HG03103 (cell line): ENCODE measurements around the gene REG3G.
"Not testable (repeated sequence)": the region's sequence is repeated elsewhere in the genome, so short reads cannot be mapped to it uniquely, and the experiment has no call there.

Source experiments
- ATAC-seq: cut with Tn5 transposase; IDR thresholded peaks from one replicate; pipeline ENCODE4 v1.9.1; 2021; ENCODE audit warnings: low read depth; ENCODE audit not compliant: unreplicated experiment

The REG3G gene

DNA sequence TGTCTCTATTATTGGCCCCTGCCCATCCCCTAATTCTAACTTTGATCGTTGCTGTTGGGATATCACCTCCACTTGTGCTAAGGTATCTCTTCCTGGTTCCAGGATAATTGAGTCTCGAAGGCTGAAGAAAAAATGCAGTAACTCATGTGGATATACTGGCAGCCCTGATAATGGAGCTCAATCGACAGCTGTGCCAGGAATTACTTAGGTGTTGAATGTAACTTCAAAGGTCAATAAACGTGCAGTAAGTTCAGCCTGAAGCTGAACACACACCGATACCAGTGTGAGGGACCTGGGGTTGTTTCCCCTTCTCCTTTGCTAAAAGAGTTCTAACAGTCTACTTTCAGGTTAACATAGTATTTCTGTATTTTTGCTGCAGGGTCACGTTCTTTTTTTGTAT lies 11.9 kb upstream of the REG3G start:
- no peak for ATAC-seq

GRCh38 chr2:79016342-79016741 lies 9.2 kb upstream of the REG3G start:
- no peak for ATAC-seq

DNA sequence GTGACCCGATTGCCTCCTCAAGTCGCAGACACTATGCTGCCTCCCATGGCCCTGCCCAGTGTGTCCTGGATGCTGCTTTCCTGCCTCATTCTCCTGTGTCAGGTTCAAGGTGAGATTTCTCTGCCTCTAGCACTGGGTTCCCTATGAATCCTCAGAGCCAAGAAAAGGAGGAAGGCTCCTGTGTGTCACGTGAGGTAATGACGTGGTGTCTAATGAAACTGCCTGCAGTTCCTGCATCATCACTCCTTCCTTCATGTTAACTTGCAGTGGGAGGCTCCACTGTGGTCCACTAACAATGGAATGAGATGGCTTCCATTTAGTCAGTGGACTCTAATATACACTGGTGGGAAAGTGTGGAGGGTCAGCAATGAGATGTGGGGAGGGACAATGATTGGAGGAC lies 559 bp downstream of the REG3G start:
- no peak for ATAC-seq

DNA sequence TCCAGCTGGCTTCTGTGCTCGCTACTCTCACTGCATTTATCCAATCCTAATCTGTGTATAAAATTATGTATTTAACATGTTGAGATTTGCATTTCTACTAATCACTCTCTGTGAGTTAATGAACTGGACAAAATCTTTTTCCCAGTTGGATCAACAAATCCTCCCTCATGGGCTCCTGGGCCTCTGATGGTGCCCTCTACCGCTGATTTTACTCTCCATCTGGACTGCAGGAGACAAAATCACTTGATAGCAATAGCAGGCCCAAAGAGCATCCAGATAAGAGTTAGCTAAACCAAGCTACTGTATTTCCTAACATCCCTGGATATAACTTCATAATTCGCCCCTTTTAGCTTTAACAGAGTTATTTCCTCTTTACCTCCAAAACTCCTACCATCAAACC lies 14.4 kb downstream of the REG3G start:
- ATAC-seq, result no peak

GRCh38 chr2:79041032-79041448 lies 15.5 kb downstream of the REG3G start:
- no peak for ATAC-seq

DNA sequence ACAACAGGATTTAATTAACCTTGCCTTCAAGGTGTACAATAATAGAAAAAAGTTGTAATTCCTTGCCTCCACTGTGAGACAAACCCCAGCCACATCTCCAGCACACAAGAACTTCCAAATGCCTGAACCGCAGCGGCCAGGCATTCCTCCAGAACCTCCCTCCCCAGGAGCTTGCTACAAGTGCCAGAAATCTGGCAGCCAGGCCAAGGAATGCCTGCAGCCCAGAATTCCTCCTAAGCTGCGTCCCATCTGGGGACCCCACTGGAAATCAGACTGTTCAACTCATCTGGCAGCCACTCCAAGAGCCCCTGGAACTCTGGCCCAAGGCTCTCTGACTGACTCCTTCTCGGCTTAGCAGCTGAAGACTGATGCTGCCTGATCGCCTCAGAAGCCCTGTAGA lies 28.0 kb downstream of the REG3G start:
- ATAC-seq, result not testable (repeated sequence)

GRCh38 chr2:79054769-79055168 lies 29.3 kb downstream of the REG3G start:
- not testable (repeated sequence) for ATAC-seq

GRCh38 chr2:79065201-79065600 lies 39.7 kb downstream of the REG3G start:
- no peak for ATAC-seq

DNA sequence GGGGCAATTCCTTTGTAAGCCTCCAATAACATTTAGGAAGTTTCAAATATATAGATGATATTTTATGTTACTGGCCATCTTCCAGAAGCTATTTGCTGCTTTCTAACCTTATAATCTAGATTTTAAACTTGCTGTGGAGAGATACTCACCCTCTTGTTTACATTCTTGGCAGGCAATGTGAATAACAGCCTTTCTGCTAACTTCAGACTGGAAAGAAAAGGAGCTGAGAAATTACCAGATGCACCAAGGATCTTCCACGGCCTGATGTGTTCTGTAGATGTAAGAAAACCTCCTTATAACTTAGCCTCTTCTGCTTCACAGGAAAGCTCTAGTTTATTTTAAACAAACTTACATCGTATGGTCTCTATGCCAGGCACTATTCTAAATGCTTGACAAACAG lies 45.6 kb downstream of the REG3G start:
- ATAC-seq, result no peak
